ENCODE measurements around the gene PARD3. TPM values are rescaled to one million over a fixed set of nuclear protein-coding genes. Genes with fewer than 3 reads are reported as not detected.

The PARD3 gene
- total RNA-seq, 1 donor from 2014 or later = 58.7 TPM

DNA sequence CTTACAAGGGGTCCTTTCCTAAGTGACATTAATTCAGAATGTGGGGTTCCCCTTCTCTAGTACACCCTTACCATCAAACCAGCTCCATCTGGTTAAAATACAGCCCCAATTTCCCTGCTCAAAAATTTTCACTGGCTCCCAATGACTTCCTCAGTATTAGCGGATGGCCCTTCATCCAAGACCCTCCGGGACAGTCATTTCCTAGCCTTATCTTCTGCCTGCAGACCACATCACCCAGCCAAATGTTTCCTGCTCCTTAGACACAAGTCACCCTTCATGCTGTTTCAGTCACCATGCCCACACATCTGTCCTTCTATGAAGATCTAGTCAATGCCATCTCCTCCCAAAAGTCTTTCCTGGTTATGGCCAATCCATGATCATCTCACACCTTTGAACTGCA lies 45.2 kb downstream of the PARD3 start:
- no peak overlapping the region for H3K4me3 ChIP-seq
- no peaks in the 10 kb centered on the region for H3K36me3 ChIP-seq
- Mint-ChIP-seq H3K36me3 (peaks cover 20% of the 10 kb centered on the region), H3K27me3 (ENCODE audit: insufficient read depth, low read depth) (no peaks in the 10 kb centered on the region), H3K9me3 (peaks cover 4% of the 10 kb centered on the region), H3K4me3 (no peak overlapping the region), H3K4me1 (peaks cover 25% of the 10 kb centered on the region), H3K27ac (peak overlapping the region; percentile 52)
- TF ChIP-seq EZH2 (IDR thresholded peaks at IDR 0.05) = no peak
- H3F3A ChIP-seq (ENCODE audit: low read depth) = peaks cover 11% of the 10 kb centered on the region
- no peaks in the 10 kb centered on the region for H3K9me3 ChIP-seq (ENCODE audit: low read depth)
- peaks cover 46% of the 10 kb centered on the region for H4K20me1 ChIP-seq (ENCODE audit: low read depth)
- peaks cover 99% of the 10 kb centered on the region for H3K79me2 ChIP-seq (ENCODE audit: low read depth)
- no peak overlapping the region for H3K9ac ChIP-seq
- DNase-seq (ENCODE audit: low spot score) = no peak
- H3K4me1 ChIP-seq = peaks cover 10% of the 10 kb centered on the region
- H3K4me2 ChIP-seq = no peak overlapping the region
- H3K27ac ChIP-seq = no peak overlapping the region
- no peaks in the 10 kb centered on the region for H3K27me3 ChIP-seq
- no peak overlapping the region for H2AFZ ChIP-seq (replicated peaks)

DNA sequence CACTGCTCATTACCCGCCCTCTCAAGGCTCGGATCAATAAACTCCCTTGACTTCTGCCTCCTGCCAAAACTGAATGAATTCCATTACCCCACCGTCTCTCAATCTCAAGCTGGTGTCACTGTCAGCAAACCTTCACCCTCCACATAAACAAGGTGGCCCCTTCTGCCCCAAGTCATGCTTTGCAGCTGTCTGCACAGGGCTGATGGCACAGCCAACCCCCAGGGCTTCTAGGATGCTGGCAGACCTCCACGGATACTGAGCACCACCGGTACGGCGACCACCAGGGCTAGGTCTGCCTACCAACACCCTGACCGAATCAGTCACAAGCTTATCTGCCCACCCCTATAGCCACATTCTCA lies 46.1 kb downstream of the PARD3 start:
- H3K9me3 ChIP-seq (ENCODE audit: low read depth) = no peaks in the 10 kb centered on the region
- Mint-ChIP-seq H3K36me3 (peaks cover 20% of the 10 kb centered on the region), H3K4me3 (no peak overlapping the region), H3K27me3 (ENCODE audit: insufficient read depth, low read depth) (no peaks in the 10 kb centered on the region), H3K4me1 (peaks cover 27% of the 10 kb centered on the region), H3K9me3 (peaks cover 4% of the 10 kb centered on the region), H3K27ac (no peak overlapping the region)
- H3F3A ChIP-seq (ENCODE audit: low read depth) = peaks cover 11% of the 10 kb centered on the region
- no peaks in the 10 kb centered on the region for H3K36me3 ChIP-seq
- peaks cover 10% of the 10 kb centered on the region for H3K4me1 ChIP-seq
- H2AFZ ChIP-seq (replicated peaks) = no peak overlapping the region
- no peak overlapping the region for H3K27ac ChIP-seq
- H3K79me2 ChIP-seq (ENCODE audit: low read depth) = peaks cover 99% of the 10 kb centered on the region
- H3K27me3 ChIP-seq = no peaks in the 10 kb centered on the region
- no peak overlapping the region for H3K4me2 ChIP-seq
- H4K20me1 ChIP-seq (ENCODE audit: low read depth) = peaks cover 56% of the 10 kb centered on the region
- no peak overlapping the region for H3K4me3 ChIP-seq
- TF ChIP-seq EZH2 (IDR thresholded peaks at IDR 0.05) = no peak
- no peak for TF ChIP-seq EZH2phosphoT487 (IDR thresholded peaks at IDR 0.05)
- TF ChIP-seq, protein P1, sequence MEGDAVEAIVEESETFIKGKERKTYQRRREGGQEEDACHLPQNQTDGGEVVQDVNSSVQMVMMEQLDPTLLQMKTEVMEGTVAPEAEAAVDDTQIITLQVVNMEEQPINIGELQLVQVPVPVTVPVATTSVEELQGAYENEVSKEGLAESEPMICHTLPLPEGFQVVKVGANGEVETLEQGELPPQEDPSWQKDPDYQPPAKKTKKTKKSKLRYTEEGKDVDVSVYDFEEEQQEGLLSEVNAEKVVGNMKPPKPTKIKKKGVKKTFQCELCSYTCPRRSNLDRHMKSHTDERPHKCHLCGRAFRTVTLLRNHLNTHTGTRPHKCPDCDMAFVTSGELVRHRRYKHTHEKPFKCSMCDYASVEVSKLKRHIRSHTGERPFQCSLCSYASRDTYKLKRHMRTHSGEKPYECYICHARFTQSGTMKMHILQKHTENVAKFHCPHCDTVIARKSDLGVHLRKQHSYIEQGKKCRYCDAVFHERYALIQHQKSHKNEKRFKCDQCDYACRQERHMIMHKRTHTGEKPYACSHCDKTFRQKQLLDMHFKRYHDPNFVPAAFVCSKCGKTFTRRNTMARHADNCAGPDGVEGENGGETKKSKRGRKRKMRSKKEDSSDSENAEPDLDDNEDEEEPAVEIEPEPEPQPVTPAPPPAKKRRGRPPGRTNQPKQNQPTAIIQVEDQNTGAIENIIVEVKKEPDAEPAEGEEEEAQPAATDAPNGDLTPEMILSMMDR (IDR thresholded peaks at IDR 0.05) = no peak
- DNase-seq (ENCODE audit: low spot score) = no peak
- no peak overlapping the region for H3K9ac ChIP-seq

DNA sequence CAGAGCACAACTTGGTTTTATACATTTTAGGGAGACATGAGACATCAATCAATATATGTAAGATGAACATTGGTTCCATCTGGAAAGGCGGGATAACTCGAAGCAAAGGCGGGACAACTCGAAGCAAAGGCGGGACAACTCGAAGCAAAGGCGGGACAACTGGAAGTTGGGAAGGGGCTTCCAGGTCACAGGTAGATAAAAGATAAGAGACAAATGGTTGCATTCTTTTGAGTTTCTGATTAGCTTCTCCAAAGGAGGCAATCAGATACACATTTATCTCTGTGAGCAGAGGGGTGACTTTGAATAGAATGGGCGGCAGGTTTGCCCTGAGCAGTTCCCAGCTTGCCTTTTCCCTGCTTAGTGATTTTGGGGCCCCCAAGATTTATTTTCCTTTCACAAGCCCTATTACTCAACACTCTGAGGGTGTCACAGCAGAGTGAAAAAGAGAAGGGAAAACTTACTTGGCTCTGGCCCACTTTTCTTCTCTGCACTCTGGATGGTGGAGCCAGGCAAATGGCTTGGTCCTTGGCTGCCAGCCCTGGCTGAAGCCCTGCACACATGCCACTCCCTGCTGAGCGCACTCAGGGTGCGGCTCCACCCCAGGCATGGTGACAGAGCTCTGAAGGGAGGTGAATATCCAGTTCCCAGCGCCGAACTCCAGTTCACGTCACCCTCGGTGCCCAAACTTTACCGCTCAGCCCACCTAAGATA lies 46.7 kb downstream of the PARD3 start:
- no peak overlapping the region for H3K4me2 ChIP-seq

More for the DNA sequence above, 46.7 kb downstream of the PARD3 start:
- H3K27ac ChIP-seq = no peak overlapping the region
- no peaks in the 10 kb centered on the region for H3K9me3 ChIP-seq (ENCODE audit: low read depth)
- peaks cover 99% of the 10 kb centered on the region for H3K79me2 ChIP-seq (ENCODE audit: low read depth)
- Mint-ChIP-seq H3K27me3 (ENCODE audit: insufficient read depth, low read depth) (peaks cover 2% of the 10 kb centered on the region), H3K4me1 (peaks cover 27% of the 10 kb centered on the region), H3K36me3 (peaks cover 20% of the 10 kb centered on the region), H3K4me3 (no peak overlapping the region), H3K9me3 (peaks cover 4% of the 10 kb centered on the region), H3K27ac (no peak overlapping the region)
- H2AFZ ChIP-seq (replicated peaks) = no peak overlapping the region
- peaks cover 10% of the 10 kb centered on the region for H3K4me1 ChIP-seq
- H3K9ac ChIP-seq = no peak overlapping the region
- H3F3A ChIP-seq (ENCODE audit: low read depth) = peaks cover 11% of the 10 kb centered on the region
- H3K4me3 ChIP-seq = no peak overlapping the region
- H3K27me3 ChIP-seq = no peaks in the 10 kb centered on the region
- no peak for TF ChIP-seq EZH2phosphoT487 (IDR thresholded peaks at IDR 0.05)
- TF ChIP-seq, protein P1 (IDR thresholded peaks at IDR 0.05) = no peak
- TF ChIP-seq EZH2 (IDR thresholded peaks at IDR 0.05) = no peak
- DNase-seq (ENCODE audit: low spot score) = no peak
- H4K20me1 ChIP-seq (ENCODE audit: low read depth) = peaks cover 58% of the 10 kb centered on the region
- no peaks in the 10 kb centered on the region for H3K36me3 ChIP-seq

Data from neural progenitor cell (in vitro differentiated cells).